BLaER1 (cell line): Measurements from ENCODE around the gene SMYD3.

Source experiments
- H3K27ac ChIP-seq: shearing (Covaris generic); formaldehyde crosslinking; 2 replicates; pipeline ENCODE4 v1.8.1; 2022
- H3K27me3 ChIP-seq: shearing (Covaris generic); formaldehyde crosslinking; 2 replicates; pipeline ENCODE4 v1.8.1; 2022
- H3K36me3 ChIP-seq: shearing (Covaris generic); formaldehyde crosslinking; 2 replicates; pipeline ENCODE4 v1.8.1; 2022
- H3K4me1 ChIP-seq: shearing (Covaris generic); formaldehyde crosslinking; 2 replicates; pipeline ENCODE4 v1.8.1; 2022
- H3K4me2 ChIP-seq: shearing (Covaris generic); formaldehyde crosslinking; 2 replicates; pipeline ENCODE4 v1.8.1; 2022
- H3K4me3 ChIP-seq: shearing (Covaris generic); formaldehyde crosslinking; 2 replicates; pipeline ENCODE4 v1.8.1; 2022
- H3K9ac ChIP-seq: shearing (Covaris generic); formaldehyde crosslinking; 2 replicates; pipeline ENCODE4 v1.8.1; 2022
- H3K9me3 ChIP-seq: shearing (Covaris generic); formaldehyde crosslinking; 2 replicates; pipeline ENCODE4 v1.8.1; 2022
- H4K20me1 ChIP-seq: shearing (Covaris generic); formaldehyde crosslinking; 2 replicates; pipeline ENCODE4 v1.8.1; 2022
- Cebpa-rat ChIP-seq: shearing (Covaris generic); IDR thresholded peaks from 2 replicates; pipeline ENCODE4 v1.8.1; 2022

The SMYD3 gene

GRCh38 chr1:245760301-245760700 is 746.8 kb downstream of the SMYD3 start:
- Histone ChIP-seq H3K4me2 (no peak overlapping the region), H3K9ac (no peak overlapping the region), H3K9me3 (peaks cover 5% of the 10 kb centered on the region), H4K20me1 (no peaks in the 10 kb centered on the region), H3K36me3 (peaks cover 27% of the 10 kb centered on the region), H3K4me1 (no peaks in the 10 kb centered on the region), H3K27ac (no peak overlapping the region), H3K4me3 (no peak overlapping the region), H3K27me3 (no peaks in the 10 kb centered on the region)
- TF ChIP-seq Cebpa-rat, result no peak

- Histone ChIP-seq H3K4me3 (no peak overlapping the region), H3K9ac (no peak overlapping the region), H3K36me3 (0 out of 2 replicates have a peak, but pooled peaks cover 5% of the 10 kb centered on the region), H3K4me2 (no peak overlapping the region), H3K27me3 (no peaks in the 10 kb centered on the region), H4K20me1 (no peaks in the 10 kb centered on the region), H3K4me1 (no peaks in the 10 kb centered on the region), H3K27ac (no peak overlapping the region), H3K9me3 (peaks cover 9% of the 10 kb centered on the region)
- no peak for TF ChIP-seq Cebpa-rat
Measured at GRCh38 chr1:245754463-245754961, 752.6 kb downstream of the SMYD3 start.

GRCh38 chr1:245753807-245754206 is 753.3 kb downstream of the SMYD3 start:
- Histone ChIP-seq H3K9me3 (peaks cover 9% of the 10 kb centered on the region), H3K9ac (no peak overlapping the region), H3K4me1 (no peaks in the 10 kb centered on the region), H3K36me3 (no peaks in the 10 kb centered on the region), H4K20me1 (no peaks in the 10 kb centered on the region), H3K27ac (no peak overlapping the region), H3K4me2 (no peak overlapping the region), H3K4me3 (no peak overlapping the region), H3K27me3 (no peaks in the 10 kb centered on the region)
- no peak for TF ChIP-seq Cebpa-rat

GRCh38 chr1:245752561-245752960 is 754.5 kb downstream of the SMYD3 start:
- no peak overlapping the region for H3K4me3 ChIP-seq
- no peaks in the 10 kb centered on the region for H4K20me1 ChIP-seq

GRCh38 chr1:245751726-245752470 is 755.2 kb downstream of the SMYD3 start:
- Histone ChIP-seq H3K27ac (no peak overlapping the region), H3K36me3 (peaks cover 12% of the 10 kb centered on the region; the same call in 1 of the 2 replicates), H3K4me1 (no peaks in the 10 kb centered on the region), H3K4me2 (no peak overlapping the region), H4K20me1 (no peaks in the 10 kb centered on the region), H3K9ac (no peak overlapping the region), H3K4me3 (no peak overlapping the region), H3K27me3 (no peaks in the 10 kb centered on the region), H3K9me3 (peaks cover 12% of the 10 kb centered on the region)
- no peak for TF ChIP-seq Cebpa-rat

More at GRCh38 chr1:245752561-245752960, 754.5 kb downstream of the SMYD3 start:
- Histone ChIP-seq H3K27ac (no peak overlapping the region), H3K4me1 (no peaks in the 10 kb centered on the region), H3K27me3 (no peaks in the 10 kb centered on the region), H3K9ac (no peak overlapping the region), H3K36me3 (peaks cover 12% of the 10 kb centered on the region; the same call in 1 of the 2 replicates), H3K4me2 (no peak overlapping the region), H3K9me3 (peaks cover 8% of the 10 kb centered on the region)
- no peak for TF ChIP-seq Cebpa-rat

- no peaks in the 10 kb centered on the region for H3K4me1 ChIP-seq
- H3K27ac ChIP-seq, result no peak overlapping the region
- no peak overlapping the region for H3K4me3 ChIP-seq
- H3K27me3 ChIP-seq, result no peaks in the 10 kb centered on the region
- no peaks in the 10 kb centered on the region for H4K20me1 ChIP-seq
- H3K4me2 ChIP-seq, result no peak overlapping the region
- TF ChIP-seq Cebpa-rat, result no peak
- peaks cover 12% of the 10 kb centered on the region; the same call in 1 of the 2 replicates for H3K36me3 ChIP-seq
- H3K9ac ChIP-seq, result no peak overlapping the region
- peaks cover 20% of the 10 kb centered on the region for H3K9me3 ChIP-seq
Measured at GRCh38 chr1:245751116-245751515, 756.0 kb downstream of the SMYD3 start.

- Histone ChIP-seq H3K4me1 (no peaks in the 10 kb centered on the region), H3K27me3 (no peaks in the 10 kb centered on the region), H3K9ac (no peak overlapping the region), H3K4me3 (no peak overlapping the region), H4K20me1 (no peaks in the 10 kb centered on the region), H3K36me3 (peaks cover 12% of the 10 kb centered on the region; the same call in 1 of the 2 replicates), H3K9me3 (peaks cover 19% of the 10 kb centered on the region), H3K27ac (no peak overlapping the region), H3K4me2 (no peak overlapping the region)
- TF ChIP-seq Cebpa-rat, result no peak
Measured at GRCh38 chr1:245750261-245750660, 756.8 kb downstream of the SMYD3 start.

- no peaks in the 10 kb centered on the region for H3K27me3 ChIP-seq
- H3K36me3 ChIP-seq, result peaks cover 12% of the 10 kb centered on the region; the same call in 1 of the 2 replicates
- H3K9ac ChIP-seq, result no peak overlapping the region
- H3K9me3 ChIP-seq, result peaks cover 15% of the 10 kb centered on the region
- no peak for TF ChIP-seq Cebpa-rat
- no peak overlapping the region for H3K4me3 ChIP-seq
- H4K20me1 ChIP-seq, result no peaks in the 10 kb centered on the region
- H3K4me2 ChIP-seq, result no peak overlapping the region
- H3K27ac ChIP-seq, result no peak overlapping the region
- no peaks in the 10 kb centered on the region for H3K4me1 ChIP-seq
Measured at GRCh38 chr1:245749053-245749452, 758.0 kb downstream of the SMYD3 start.

GRCh38 chr1:245748646-245749045 is 758.4 kb downstream of the SMYD3 start:
- Histone ChIP-seq H3K9me3 (peaks cover 15% of the 10 kb centered on the region), H3K9ac (no peak overlapping the region), H3K4me3 (no peak overlapping the region), H4K20me1 (no peaks in the 10 kb centered on the region), H3K27ac (no peak overlapping the region), H3K27me3 (no peaks in the 10 kb centered on the region), H3K36me3 (peaks cover 12% of the 10 kb centered on the region; the same call in 1 of the 2 replicates), H3K4me1 (no peaks in the 10 kb centered on the region), H3K4me2 (no peak overlapping the region)
- no peak for TF ChIP-seq Cebpa-rat

GRCh38 chr1:245748240-245748639 is 758.8 kb downstream of the SMYD3 start:
- H3K4me2 ChIP-seq, result no peak overlapping the region
- no peak for TF ChIP-seq Cebpa-rat
- H3K36me3 ChIP-seq, result peaks cover 12% of the 10 kb centered on the region; the same call in 1 of the 2 replicates
- H3K9me3 ChIP-seq, result peaks cover 15% of the 10 kb centered on the region
- no peaks in the 10 kb centered on the region for H4K20me1 ChIP-seq
- H3K27ac ChIP-seq, result no peak overlapping the region
- no peaks in the 10 kb centered on the region for H3K4me1 ChIP-seq
- no peaks in the 10 kb centered on the region for H3K27me3 ChIP-seq
- H3K9ac ChIP-seq, result no peak overlapping the region
- H3K4me3 ChIP-seq, result no peak overlapping the region
